ENCODE measurements around the gene SH3RF1.

SH3RF1 gene

GRCh38 chr4:169064296-169064695 is 206.5 kb downstream of the SH3RF1 start:
- DNase-seq (ENCODE audit: low spot score) = no peak

- DNase-seq (ENCODE audit: low spot score) = no peak
Measured at GRCh38 chr4:169063441-169063840, 207.3 kb downstream of the SH3RF1 start.

DNA sequence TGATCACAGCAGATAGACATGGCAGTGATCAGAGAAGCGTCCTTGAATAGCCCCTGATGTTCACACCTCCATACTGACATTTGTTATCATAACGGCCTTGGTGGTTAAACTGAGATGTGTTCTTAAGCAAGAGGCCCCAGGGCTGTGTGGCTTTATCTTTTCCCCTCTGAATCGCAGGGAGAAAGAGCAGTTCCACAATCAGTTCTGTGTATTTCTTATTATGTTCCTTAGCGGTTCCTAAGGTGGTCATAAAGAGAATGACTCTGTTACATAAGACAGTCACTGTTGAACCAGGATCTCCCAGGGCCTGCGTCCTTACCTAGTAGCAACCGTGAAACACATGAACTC is 207.9 kb downstream of the SH3RF1 start:
- DNase-seq (ENCODE audit: low spot score) = no peak

GRCh38 chr4:169061386-169061785 is 209.4 kb downstream of the SH3RF1 start:
- no peak for DNase-seq (ENCODE audit: low spot score)

- DNase-seq (ENCODE audit: low spot score) = no peak
Measured at GRCh38 chr4:169060391-169061091, 210.2 kb downstream of the SH3RF1 start.

DNA sequence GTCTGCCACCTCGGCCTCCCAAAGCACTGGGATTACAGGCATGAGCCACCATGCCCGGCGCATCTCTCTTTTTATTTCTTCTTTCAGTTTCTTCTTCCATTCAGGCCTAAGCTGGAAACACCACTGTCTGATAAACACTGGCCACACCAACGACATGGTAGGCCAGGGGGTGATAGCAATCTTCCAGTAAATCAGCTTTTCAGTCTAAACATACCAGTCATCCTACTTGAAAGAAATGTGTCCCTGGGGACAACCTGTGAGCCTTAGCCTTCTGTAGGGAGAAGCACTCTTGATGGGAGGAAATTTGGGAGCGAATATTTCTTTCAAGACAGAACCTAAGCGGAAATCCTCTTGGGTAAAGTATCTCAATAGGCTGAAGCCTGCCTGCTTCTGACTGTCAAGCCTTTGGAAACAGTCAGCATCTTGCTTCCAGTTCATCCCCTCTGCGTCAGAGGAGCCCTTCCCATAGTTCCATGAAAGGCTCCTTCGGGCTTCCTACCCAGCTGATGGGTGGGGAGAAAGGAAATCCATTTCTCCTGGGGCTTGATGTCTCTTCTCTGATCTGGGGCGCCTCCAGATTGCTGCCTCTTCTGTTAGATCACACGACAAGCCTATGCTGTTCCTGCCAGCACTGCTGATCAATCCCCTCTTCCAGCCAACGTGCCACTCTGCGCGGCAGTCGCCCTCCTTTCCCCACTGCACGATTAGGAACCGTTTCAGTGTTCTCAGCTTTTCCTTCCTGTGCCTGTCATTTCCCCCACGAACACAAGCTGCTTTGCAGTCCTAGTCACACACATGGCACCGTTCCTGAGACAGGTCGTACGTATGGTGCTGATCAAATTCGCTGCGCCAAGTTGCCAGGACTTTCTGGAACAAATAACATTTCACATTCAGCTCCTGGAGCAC is 211.2 kb downstream of the SH3RF1 start:
- DNase-seq (ENCODE audit: low spot score) = no peak

DNA sequence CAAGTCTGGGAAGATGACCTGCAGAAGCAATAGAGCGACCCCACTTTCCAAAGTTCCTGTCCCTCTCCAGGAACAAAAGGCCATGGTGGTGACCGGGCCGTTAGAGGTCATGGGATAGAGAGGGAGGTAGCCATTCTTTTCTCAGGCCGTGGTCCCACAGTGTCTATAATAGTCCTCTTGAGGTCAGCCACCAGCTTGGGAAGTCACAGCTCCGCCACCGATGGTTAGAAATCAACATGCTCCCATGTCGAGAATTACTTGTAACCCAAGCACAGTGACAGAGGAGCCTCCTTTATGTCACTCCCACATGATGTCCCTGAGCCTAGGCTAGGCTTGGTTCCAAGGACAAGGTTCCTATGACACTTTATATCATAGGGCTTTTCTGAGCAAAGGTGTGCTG is 212.4 kb downstream of the SH3RF1 start:
- no peak for DNase-seq (ENCODE audit: low spot score)

- DNase-seq (ENCODE audit: low spot score) = no peak
Measured at GRCh38 chr4:169054879-169055278, 215.9 kb downstream of the SH3RF1 start.

DNA sequence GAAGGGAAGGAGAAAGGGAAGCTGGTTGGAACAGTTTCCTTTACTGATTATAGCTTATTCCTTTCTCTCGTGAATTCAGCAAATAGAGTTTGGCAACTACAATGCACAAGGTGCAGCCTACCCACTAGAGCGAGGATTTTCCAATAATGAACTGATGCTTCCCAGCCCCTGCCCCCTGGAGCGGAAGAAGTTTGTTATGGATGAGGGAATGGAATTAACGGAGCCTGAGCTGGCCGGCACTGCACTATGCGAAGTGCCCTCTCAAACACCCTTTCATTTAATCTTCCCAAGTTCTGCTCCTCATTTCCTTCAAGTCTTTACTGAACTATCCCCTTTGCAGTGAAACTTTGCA is 218.2 kb downstream of the SH3RF1 start:
- no peak for DNase-seq (ENCODE audit: low spot score)

DNA sequence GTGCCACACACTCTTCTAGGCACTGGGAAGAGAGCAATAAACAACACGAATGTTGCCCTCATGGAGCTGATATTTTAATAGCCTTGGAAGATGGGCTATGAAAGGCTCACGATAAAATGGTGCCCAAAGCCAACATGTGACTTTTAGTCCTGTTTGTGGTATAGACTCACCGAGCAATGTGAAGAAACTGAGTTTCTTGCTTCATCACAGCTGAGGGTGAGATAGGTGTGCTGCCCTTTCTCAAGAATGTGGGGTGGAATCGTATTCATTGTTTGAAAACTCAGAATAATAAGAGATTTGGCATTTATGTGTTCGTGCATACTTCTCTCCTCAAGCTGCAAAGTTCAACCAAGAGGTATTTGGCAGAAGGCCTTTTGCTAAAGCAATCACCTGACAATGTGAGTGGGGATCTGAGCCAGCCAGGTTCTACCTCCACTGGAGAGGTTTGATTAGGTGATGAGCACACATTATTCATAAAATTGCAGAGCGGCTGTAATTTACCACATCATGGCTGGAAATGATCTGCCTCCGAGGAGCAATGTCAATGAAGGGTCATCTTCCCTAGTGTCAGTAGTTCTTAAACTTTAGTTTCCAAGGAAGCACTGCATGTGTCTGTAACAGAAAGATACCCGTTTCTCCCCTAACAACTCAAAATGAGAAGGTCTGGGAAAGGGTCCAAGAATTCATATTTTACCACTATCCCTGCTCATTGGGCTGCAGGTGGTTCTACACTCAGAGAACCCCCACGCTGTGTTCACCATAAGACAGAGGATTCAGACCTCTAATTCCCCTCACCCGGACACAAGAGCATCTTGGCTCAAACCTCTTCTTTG is 218.8 kb downstream of the SH3RF1 start:
- DNase-seq (ENCODE audit: low spot score) = no peak

DNA sequence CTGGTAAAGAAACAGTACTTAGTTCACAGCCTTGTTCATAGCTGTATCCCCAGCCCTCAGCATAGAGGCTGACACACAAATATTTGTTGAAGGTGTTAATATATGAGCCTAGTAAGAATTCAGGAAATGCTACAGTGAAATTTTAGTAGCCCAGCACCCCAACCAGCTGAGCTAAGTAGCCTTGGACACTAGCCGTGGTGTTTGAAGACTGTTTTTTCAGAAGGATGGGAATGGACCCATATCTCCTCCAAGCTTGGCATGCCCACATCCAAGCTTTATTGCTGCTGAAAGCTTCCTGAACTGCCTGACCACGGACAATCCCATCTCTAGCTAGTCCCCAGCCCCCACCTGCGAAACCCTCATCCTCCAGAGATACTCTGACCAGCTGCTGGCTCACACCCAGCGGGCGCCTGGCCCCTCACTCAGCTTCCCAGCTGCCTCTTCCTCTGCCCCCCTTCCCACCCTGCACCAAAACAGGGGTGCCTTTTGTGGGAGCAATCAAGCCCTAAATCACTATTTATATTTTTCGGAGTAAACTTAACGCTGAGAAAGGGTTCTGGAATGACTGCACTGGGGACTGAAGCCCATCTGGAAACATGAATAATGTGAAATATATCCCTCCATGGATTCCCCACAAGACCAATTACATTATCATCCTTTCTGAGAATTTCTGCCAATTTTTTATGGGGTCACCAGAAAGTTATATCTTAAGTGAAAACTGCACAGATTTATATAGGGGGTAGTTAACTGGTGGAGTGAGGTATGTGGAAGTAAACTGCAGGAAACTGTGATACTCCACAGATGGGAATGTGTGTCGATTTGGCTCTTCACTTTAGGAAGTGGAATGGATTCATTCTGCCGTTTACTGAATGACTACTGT is 219.6 kb downstream of the SH3RF1 start:
- DNase-seq (ENCODE audit: low spot score) = no peak

- no peak for DNase-seq (ENCODE audit: low spot score)
Measured at GRCh38 chr4:169050284-169050683, 220.5 kb downstream of the SH3RF1 start.

DNA sequence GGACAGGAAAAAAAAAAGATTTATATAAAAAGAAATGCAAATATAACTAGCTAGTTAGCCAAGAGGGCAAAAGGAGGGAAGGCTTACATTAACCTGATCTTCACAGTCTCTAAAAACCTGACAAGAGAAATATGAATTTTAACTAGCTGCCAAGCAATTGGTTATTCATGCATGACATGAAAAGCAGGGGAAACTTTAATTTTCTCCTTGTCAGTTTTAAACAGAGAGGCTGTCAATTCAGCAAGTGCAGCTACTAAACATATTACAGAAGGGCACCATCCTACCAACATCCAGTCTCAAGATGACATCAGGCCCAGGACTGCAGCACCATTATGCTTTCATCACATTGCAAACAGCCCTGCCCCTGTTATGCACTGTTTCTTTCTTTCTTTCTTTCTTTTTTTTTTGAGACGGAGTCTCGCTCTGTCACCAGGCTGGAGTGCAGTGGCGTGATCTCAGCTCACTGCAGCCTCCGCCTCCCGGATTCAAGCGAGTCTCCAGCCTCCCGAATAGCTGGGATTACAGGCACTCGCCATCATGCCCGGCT is 221.8 kb downstream of the SH3RF1 start:
- no peak for DNase-seq (ENCODE audit: low spot score)

DNA sequence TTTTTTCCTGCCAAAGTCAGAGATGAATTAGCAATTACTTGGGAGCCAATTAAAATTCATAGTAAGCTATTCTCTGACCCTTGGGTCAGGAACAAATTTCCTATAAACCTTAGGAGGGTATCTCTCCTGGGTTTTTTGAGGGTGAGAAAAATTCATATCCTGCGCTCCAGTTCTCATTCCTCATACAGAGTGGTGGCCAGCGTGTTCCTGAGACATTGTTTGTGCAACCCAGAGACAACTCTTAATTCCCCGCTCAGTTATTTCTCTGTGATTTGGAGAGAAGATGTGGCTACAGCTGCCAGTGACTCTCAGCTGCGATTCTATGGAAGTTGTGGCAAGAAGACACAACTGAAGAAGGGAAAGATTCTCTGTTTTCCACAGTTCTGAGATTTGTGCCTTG is 222.8 kb downstream of the SH3RF1 start:
- DNase-seq (ENCODE audit: low spot score) = no peak

DNA sequence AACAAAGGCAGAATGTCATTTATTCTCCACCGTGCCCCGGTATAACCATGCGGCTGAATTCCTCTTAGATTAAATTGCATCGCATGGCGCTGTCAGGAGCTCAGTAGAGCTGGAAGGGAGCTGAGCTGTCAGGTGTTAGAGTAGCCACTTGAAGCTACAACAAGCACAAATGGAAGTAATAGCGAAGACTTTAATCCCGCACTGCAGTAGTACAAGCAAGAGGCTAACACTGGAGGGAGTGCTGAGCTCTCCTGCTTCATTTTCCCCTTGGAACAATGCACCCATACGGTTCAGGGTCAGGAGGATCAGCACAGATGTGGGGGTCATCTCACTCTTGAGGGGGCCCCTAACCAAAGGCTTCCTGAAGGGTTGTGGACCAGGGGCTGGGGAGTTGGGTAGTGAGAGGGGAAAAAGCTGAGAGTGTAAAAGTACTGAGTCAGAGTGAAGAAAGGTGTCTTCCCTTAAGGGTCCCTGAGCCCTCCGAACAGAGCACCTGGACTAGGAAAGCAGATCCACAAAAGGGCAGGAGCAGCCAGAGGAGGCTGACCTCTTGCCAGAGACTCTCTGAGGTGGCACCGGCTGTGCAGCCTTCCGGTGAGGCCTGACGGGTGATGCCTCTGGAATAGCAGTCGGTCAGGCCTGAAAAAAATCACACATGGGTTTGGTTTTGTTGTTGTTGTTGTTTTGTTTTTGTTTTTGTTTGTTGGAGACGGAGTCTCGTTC is 224.7 kb downstream of the SH3RF1 start:
- no peak for DNase-seq (ENCODE audit: low spot score)

DNA sequence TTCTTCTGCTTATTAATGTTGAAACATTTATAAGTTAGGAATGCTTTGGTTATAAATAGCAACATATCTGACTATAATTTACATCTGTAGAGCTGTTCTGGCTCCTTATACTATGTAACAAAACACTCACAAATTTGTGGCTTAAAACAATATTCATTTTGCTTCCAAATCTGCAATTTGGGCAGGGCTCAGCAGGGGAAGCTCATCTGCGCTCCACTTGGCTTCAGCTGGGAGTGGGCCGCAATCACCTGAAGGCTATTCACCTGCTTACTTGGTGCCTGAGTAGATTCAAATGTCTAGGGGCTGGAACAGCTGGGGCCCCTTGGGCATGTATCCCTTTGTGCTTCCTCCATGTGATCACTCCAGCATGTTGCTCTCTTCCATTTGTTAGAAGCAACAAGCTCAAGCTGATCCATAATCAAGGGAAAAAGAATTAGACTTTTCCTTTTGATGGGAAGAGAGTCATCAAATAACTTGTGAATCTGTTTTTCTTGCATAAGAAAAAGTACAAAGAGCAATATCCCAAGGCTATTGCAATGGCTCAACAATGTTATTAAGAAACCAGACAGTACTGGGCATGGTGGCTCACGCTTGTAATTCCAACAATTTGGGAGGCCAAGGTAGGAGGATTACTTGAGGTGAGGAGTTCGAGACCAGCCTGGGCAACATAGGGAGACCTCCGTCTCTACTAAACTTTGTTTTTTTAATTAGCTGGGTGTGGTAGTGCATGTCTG is 225.9 kb downstream of the SH3RF1 start:
- no peak for DNase-seq (ENCODE audit: low spot score)

Data from LoVo (cell line).